Measurements from ENCODE around the gene KLK13. TPM values are rescaled to one million over a fixed set of nuclear protein-coding genes. Genes with fewer than 3 reads are reported as not detected.

The KLK13 gene
- total and polyA plus RNA-seq, 2 of the 8 experiments (the other 6 are each of a cell fraction or from before 2014, with no cell fraction given), result 4.2 to 4.5 TPM

GRCh38 chr19:51009061-51009891 lies 55.6 kb downstream of the KLK13 start:
- no peak overlapping the region for H2AFZ ChIP-seq (ENCODE audit: low read length)
- H3K23ac ChIP-seq (ENCODE audit: insufficient read length), result no peak overlapping the region
- no peak overlapping the region for H2AK5ac ChIP-seq (ENCODE audit: low read depth, low read length)
- no peaks in the 10 kb centered on the region for H3K79me1 ChIP-seq (ENCODE audit: low read depth, low read length)
- no peaks in the 10 kb centered on the region for H3K4me1 ChIP-seq (replicated peaks in 1 of 4; ENCODE audit: control insufficient read depth in 3 of 4, insufficient read depth in 4 of 4, low read length in 3 of 4)
- no peak overlapping the region; the same call in 1 of the 2 replicates for H3K18ac ChIP-seq (ENCODE audit: extremely low read depth, low read length)
- no peak overlapping the region; a peak in 1 of 7 replicates for H3K9ac ChIP-seq (replicated peaks in 1 of 4; ENCODE audit: extremely low read depth in 1 of 4, low read depth in 3 of 4, low read length in 3 of 4)
- WGBS, 2 experiments (ENCODE audit: extremely low coverage in 1 of 2, insufficient coverage in 1 of 2, insufficient read length in 1 of 2, insufficient replicate concordance in 2 of 2, low coverage in 1 of 2, low lambda C conversion rate in 2 of 2, missing lambda C conversion rate in 1 of 2), result 86% methylated on average over 17 of the region's 19 CpGs; no CpG with 5 or more reads in 1 of the 2 experiments
- H2BK5ac ChIP-seq (ENCODE audit: low read depth, low read length), result no peak overlapping the region
- H3K36me3 ChIP-seq (ENCODE audit: control insufficient read depth in 2 of 4, insufficient read depth in 4 of 4, low read length in 3 of 4), result no peaks in the 10 kb centered on the region
- no peak overlapping the region for H3K4me3 ChIP-seq (ENCODE audit: extremely low read depth in 1 of 4, insufficient read depth in 2 of 4, low read depth in 3 of 4, low read length in 4 of 4)
- H2BK12ac ChIP-seq (ENCODE audit: low read depth, low read length), result no peak overlapping the region
- H3K23me2 ChIP-seq (ENCODE audit: low read depth, low read length), result no peaks in the 10 kb centered on the region
- H3K27ac ChIP-seq (ENCODE audit: low read depth, low read length), result no peak overlapping the region
- H4K91ac ChIP-seq (replicated peaks; ENCODE audit: insufficient read length, low read length), result peak overlapping the region; percentile 54
- H3K4ac ChIP-seq (replicated peaks; ENCODE audit: insufficient read length, low read depth, low read length), result no peak overlapping the region
- POLR2A ChIA-PET (ENCODE audit: partially characterized antibody), result no interaction called here
- H4K20me1 ChIP-seq (replicated peaks in 1 of 2; ENCODE audit: control insufficient read depth in 1 of 2, insufficient read depth in 2 of 2, low read length in 2 of 2), result no peaks in the 10 kb centered on the region
- no peaks in the 10 kb centered on the region for H3K79me2 ChIP-seq (ENCODE audit: control insufficient read depth in 1 of 2, insufficient read depth in 2 of 2, low read length in 2 of 2)
- no peak overlapping the region for H3K56ac ChIP-seq (replicated peaks; ENCODE audit: insufficient read length, low read depth, low read length)
- TF ChIP-seq SIRT6 (IDR thresholded peaks at IDR 0.05; ENCODE audit: low read length) (no peak), RFX5 (IDR thresholded peaks at IDR 0.05; ENCODE audit: borderline replicate concordance, low read depth, low read length) (no peak), SRF (IDR thresholded peaks at IDR 0.05; ENCODE audit: low read depth, low read length) (no peak), EZH2 (IDR thresholded peaks at IDR 0.05; ENCODE audit: low read depth, low read length, severe bottlenecking) (no peak), NANOG (IDR thresholded peaks at IDR 0.05; ENCODE audit: insufficient read depth, low read depth, low read length, poor library complexity, severe bottlenecking) (no peak)
- FAIRE-seq, result no peak
- H4K5ac ChIP-seq (ENCODE audit: insufficient read length, low read depth, low read length), result no peak overlapping the region
- no peak overlapping the region for H3K14ac ChIP-seq (ENCODE audit: insufficient read length)
- DNase-seq (ENCODE audit: low read depth in 1 of 2, low spot score in 2 of 2), result no peak
- no peak overlapping the region for H2BK20ac ChIP-seq (ENCODE audit: low read length)
- no peak overlapping the region for H2BK15ac ChIP-seq (ENCODE audit: low read length)
- H4K8ac ChIP-seq (ENCODE audit: extremely low read depth, insufficient read depth, low read length), result no peak overlapping the region
- H3K27me3 ChIP-seq (replicated peaks in 1 of 4; ENCODE audit: control insufficient read depth in 3 of 4, extremely low read depth in 1 of 4, insufficient read depth in 3 of 4, low read length in 3 of 4), result no peaks in the 10 kb centered on the region
- H2BK120ac ChIP-seq (replicated peaks; ENCODE audit: low read depth, low read length), result no peak overlapping the region
- H3K4me2 ChIP-seq (ENCODE audit: insufficient read depth in 1 of 2, low read depth in 2 of 2, low read length in 2 of 2), result no peak overlapping the region
- CTCF ChIA-PET (ENCODE audit: partially characterized antibody), result no interaction called here
- H3K9me3 ChIP-seq (ENCODE audit: insufficient read depth in 2 of 2, low read depth in 1 of 2, low read length in 1 of 2), result no peaks in the 10 kb centered on the region
